SHP77 (cell line): ENCODE results near the gene ZNF628.
A peak's percentile ranks its signal among the peaks of the same experiment; 100 is the strongest.
"Not testable (repeated sequence)": the region's sequence is repeated elsewhere in the genome, so short reads cannot be mapped to it uniquely, and the experiment has no call there.

Experiments
- DNase-seq, 2 experiments: peaks; one replicate each; lab custom pipeline; 2025; lab: John Stamatoyannopoulos, UW

The ZNF628 gene

DNA sequence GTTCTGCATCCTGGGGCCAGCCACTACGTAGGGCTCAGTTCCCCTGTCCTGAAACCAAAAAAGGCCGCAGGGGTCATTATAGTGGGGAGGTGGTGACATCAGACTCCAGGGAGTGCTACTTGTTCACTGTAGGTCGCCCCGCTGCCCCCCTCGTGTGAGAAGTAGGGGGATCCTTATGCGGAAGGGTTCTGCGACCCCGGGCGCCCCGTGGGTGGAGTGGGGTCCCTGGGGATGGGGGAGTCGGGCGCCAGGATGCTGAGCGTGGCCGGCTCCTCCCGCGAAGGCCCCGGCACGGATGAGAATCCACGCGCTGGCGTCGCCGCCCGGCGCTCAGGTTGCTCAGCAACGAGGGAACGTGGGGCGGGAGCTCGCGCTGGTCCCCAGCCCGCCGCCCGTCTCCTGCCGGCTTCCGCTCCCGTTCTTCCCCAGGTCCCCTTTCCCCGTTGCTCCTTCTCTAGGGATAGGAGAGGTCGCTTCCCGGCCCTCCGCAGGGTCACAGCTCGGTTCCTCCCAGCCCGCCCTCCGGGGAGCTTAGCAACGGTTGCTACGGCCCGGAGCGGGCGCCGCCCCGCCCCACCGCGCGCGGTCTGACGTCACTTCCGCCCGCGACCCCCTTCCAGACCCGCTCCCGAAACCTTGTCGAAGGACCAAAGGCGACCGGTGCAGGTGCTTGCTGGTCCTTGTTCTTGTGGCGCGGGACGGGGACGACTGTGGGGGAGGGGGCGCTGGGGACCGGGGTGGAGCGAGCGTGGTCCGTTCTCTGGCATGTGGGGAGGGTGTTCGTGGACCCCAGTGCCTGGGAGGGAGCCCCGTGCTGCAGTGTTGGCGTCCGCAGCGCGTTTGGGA, 8.4 kb downstream of the ZNF628 start, which contains the start of gene NAT14:
Gene NAT14, plus strand, starts transcription at position 596 of the 846 bp plus-strand sequence. CDS start 521 bp downstream, outside the sequence.
- peak; percentile 44 to 61 for DNase-seq

DNA sequence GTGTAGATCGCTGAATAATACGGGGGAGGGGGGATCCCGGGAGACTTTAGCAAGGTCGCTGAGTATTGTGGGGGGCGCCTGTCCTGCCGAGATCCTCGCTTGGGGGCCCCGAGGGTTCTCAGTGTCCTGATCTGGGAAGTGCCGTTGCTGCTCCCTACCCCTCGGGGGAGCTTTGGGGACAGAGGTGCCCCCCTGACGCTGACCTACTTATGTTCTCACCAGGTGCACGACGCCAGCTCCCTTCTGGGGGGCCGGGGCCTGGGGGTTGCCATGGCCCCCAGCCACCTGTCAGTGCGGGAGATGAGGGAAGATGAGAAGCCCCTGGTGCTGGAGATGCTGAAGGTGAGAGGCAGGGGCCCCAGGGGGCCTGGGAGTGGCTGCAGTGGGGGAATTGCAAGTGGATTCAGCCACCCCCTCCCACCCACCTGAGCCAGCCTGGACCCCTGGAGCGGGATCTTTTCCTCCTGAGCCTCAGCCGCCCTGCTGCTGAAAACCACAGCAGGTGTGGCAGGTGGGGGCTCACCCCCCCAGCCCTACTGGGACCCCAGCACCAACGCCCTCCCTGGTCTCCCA, 9.1 kb downstream of the ZNF628 start:
- no peak for DNase-seq

DNA sequence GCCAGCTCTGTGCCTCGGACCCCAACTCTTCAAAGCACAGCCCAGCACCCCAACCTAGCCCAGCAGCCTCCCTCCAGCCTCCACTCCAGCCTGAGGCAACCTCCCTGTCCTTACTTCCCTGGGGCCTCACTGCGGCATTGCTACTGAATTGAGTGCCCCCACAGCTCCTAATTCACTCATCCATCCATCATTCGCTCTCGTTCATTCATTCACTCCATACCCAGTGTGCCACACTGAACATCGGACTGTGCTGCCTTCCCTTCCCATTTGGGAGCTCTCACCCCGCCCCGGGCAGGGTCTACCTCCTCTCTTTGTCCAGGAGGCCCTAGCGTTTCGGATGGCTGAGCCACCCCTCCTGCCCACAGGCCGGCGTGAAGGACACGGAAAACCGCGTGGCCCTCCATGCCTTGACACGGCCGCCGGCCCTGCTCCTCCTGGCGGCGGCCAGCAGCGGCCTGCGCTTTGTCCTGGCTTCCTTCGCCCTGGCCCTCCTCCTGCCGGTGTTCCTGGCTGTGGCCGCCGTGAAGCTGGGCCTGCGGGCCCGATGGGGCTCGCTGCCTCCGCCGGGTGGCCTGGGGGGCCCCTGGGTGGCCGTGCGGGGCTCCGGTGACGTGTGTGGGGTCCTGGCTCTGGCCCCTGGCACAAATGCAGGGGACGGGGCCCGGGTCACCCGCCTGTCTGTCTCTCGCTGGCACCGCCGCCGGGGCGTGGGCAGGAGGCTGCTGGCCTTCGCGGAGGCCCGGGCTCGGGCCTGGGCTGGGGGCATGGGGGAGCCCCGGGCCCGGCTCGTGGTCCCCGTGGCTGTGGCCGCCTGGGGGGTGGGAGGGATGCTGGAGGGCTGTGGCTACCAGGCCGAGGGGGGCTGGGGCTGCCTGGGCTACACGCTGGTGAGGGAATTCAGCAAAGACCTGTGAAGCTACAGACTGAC, 9.9 kb downstream of the ZNF628 start:
- DNase-seq = no peak

DNA sequence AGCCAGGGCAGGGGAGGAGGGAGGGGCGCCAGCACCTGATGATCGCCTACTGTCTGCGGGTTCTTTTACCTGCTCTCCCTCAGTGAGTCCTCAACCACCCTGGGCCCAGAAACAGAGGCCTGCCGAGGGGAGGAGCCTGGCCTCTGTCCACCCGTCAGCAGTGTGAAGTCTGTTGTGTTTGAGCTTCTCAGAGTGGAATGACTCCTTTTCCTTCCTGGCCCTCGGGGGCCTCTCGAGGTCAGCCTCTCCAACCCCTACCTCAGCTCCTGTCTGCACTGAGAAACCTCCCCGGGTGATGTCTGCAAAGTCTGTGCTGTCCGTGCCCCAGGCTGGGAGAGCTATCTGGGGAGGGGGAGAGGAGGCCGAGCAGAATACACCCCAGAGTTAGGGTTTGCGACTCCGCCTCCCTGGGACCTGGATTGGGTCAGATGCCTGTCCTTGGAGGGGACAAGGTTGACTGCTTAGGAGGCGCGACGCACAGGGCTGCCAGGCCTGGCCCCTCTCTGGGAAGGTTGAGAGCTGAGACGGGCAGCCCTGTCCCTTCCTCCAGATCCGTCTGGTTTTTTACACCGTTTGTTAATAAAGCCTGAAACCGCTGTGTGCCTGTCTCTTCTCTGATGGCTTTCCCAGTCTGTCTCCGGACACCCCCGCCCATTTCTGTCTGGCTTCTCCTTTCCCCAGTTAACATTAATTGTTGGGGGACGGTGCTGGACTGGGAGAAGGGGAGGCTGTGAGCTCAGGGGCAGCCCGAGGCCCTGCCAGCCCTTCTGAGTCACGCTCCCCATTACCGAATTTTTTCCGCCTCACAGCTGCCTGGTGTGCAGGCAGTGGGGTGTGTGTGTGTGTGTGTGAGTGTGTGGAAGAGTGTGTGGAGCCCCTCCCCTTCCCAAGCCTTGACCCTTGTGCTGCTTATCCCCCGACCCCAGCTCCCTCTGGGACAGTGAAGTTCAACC, 10.8 kb downstream of the ZNF628 start:
- no peak for DNase-seq

DNA sequence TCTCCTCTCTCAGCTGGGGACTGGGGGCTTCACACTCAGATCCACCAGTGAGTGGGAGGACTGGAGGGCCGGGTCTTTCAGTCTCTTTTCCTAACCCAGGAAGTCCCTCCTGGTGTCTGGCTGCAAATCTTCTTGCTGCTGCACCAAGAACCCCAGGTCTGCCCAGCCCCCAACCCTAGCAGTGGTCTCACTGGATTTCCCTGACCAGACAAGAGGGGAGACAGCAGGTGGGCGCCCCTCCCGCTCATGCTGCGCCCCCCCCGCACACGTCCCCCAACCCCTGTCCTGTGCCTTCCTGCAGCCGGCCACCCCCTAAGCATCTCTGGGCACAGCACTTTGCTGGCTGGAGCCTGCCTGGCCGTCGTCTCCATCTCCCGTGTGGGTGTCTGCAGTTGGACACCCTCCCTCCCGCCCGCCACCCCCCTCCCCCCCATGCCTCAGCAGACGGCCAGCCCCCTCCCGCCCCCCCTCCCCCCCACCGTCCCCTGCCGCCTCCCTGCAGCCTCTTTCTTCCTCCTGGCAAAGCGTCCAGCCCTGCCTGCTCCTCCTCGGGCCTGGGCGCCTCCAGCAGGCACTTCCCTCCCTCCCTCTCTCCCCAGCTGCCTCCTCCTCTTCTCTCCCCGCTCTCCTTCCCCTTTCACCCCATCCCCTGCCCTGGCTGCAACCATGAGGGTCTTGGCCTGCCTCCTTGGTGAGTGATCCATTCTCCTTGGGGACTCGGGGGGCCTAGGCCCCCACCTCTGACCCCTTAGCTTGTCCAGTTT, 11.7 kb downstream of the ZNF628 start, which contains the start of gene SSC5D:
Gene SSC5D, plus strand, starts transcription at position 513 of the 764 bp plus-strand sequence. Its CDS starts 154 bp downstream, at position 667.
- no peak for DNase-seq

DNA sequence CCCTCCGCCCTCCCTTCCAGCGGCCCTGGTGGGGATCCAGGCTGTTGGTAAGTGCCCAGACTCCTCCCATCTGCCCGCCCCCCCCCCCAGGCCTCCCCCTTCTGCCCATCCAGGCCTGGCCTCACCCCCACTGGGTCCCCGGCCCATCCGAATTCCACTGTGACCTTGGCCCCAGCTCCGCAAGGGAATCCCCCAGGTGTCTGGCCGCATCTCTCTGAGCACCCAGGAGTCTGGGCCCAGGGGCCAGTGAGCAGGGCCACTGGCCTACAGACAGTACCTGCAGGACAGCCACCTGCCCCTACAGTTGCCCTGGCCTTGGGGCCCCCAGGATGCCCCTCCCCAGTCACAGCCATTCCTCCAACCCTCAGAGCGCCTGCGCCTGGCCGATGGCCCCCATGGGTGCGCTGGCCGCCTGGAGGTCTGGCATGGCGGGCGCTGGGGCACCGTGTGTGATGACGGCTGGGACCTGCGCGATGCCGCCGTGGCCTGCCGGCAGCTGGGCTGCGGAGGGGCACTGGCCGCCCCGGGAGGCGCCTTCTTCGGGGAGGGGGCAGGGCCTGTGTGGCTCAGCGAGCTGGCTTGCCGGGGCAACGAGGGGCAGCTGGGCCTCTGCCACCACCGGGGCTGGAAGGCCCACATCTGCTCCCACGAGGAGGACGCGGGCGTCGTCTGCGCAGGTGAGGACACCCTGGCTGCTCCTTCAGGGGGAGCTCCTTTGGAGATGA, 12.7 kb downstream of the ZNF628 start:
- no peak for DNase-seq

DNA sequence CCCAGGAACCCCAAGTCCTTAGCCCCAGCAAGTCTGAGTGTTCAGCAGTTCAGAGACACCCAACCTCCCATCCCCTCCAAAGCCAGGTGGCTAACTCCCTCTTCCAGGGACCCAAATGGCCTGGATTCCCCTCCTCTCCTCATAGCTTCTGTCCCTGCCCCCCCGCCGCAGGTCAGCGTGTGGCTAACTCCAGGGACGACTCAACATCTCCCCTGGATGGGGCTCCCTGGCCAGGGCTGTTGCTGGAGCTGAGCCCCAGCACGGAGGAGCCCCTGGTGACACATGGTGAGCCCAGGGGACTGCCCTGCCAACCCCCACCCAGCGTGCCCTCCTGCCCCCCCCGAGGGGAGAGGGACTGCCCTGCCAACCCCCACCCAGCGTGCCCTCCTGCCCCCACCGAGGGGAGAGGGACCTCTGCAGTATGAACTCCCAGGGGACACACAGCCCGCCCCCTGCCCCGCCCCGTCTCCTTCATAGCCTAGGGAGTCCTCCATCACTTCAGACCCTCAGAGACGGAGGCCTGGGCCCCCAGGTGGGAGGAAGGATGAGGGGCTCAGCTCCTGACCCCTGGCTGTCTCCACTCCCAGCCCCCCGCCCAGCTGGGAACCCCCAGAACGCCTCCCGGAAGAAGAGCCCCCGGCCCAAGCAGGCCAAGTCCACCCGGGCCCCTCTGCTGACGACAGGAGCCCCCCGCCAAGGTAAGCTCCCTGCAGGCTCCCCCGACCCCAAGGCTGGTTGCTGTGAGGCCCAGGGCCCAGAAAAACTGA, 13.5 kb downstream of the ZNF628 start:
- no peak for DNase-seq

DNA sequence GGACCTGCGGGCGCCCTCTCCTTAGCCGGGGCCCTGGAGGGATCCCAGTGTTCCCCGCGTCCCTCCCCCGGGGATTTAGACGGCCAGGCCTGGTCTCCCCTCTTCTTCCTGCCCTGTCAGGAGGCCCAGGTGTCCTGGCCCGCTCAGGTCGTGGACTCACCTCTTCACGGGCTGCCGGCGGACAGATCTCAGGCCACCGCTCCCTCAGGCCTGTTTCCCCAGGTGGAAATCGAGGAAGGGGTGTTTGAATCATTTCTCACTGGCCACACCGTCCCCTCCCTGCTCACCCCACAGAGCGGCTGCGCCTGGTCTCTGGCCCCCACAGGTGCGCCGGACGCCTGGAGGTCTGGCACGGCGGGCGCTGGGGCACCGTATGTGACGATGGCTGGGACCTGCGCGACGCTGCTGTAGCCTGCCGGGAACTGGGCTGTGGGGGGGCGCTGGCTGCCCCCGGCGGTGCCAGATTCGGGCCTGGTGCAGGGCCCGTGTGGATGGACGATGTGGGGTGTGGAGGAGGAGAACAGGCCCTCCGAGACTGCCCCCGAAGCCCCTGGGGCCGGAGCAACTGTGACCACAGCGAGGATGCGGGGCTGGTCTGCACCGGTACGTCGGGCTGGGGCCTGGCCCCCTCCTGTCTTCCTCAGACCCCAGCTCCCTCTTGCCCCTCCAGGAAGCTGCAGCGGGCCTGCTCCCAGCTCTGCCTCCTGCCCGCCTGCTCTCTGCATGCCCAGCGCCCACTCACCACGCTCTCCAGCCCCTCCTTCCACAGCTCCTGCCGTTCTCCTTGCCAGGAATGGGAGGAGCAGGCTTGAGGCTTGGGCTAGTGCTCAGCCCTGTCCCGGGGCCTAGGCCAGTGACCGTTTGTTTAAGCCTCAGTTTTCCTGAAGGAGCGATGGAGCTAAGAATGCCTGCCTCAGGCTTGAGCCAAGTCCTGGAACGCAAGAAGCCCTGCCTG, 14.3 kb downstream of the ZNF628 start:
- no peak for DNase-seq

DNA sequence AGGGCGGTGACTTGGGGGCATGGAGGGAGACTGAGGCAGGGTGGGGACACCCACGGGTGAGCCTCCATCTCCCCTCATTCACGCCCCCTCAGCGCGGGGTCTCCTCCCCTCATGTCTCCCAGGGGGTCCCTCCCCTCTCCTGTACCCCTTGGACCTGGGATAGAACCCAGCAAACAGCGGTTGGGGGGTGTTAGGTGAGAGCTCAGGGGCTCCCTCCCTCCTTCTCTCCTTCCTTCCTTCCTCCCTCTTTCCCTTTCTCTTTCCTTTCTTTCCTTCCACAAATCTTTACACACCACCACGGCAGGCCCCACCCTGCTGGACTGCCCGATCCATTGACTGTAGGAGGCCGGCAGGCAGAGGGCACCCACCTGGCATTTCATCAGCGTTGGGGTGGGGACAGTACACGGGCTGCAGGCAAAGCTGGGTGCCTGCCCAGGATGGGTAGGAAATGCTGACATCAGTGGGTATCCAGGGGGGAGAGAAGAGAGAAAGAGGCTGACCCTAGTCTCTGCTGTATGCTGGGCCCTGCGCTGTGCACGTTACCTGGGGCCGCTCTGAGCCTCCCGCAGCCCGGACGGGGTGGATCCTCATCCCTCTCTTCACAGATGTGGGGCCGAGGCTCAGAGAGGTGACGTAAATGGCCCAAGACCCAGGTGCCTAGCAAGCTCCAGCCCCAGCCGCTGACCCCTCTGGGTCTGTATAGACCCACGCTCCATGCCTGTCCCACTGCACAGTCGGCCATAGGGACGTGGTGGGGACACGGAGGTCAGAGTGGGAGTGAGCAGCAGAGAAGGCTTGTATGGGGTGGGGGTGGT, 15.3 kb downstream of the ZNF628 start:
- DNase-seq = peak in 1 of 2 experiments; percentile 28

DNA sequence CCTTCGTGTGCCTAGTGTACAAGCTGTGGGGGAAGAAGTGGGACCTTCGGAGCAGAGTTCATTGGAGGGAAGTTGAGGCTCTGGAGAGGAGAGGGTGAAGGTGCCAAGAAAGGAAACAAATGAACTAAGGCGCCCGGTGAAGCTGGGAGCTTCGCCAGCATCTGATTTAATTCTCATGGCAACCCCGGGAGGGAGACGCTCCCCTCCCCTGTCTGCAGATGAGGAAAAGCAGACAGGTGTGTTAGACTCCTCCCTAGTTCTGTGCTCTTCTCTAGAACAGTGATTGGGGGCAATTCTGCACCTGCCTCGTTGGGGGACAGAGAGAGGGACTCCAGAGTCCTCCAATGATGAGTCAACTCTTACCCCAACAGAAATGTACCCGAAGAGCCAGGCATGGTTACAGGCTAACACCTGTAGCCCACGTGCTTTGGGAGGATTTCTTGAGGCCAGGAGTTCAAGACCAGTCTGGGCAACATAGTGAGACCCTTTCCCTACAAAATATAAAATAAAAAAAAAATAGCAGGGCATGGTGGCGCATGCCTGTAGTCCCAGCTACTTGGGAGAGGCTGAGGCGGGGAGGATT, 16.0 kb downstream of the ZNF628 start:
- no peak for DNase-seq

DNA sequence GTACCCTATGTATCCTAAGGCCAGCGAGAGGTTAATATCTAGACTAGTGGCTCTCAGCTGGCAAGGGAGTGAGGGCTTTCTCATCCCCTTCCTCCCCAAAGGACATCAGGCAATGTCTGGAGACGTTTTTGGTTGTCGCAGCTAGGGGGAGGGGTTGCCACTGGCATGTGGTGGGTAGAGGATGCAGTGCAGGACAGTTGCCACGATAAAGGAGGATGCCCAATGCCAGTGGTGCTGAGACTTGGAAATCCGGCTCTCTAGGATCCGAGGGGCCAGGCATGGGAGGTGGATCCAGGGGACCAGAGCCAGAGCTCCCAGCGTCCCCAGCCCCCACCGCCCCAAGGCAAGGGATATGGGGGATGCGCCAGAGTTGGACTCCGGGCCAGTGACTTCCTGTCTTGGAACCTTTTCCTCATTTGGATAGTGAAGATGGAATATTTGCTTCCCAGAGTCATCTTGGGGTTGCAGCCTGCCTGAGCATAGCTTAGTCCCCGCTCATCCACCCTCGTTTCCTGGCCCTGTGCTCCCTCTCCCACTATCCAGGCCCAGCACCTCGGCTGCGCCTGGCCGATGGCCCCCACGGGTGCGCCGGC, 16.7 kb downstream of the ZNF628 start:
- no peak for DNase-seq

DNA sequence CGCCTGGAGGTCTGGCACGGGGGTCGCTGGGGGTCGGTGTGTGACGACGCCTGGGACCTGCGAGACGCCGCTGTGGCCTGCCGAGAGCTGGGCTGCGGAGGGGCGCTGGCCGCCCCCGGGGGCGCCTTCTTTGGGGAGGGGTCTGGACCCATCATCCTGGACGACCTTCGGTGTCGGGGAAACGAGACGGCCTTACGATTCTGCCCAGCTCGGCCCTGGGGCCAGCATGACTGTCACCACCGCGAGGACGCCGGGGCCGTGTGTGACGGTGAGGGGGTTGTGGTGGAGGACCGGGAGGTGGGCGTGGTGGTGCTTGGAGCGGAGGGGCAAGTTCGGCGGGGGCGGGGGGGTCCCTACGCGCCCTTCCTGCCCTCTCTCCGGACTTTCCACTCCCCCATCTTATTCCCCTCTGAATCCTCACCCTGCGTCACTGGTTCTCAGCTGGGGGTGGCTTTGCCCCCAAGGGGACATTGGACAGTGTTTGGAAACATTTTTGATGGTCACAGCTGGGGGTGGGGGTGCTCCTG, 17.3 kb downstream of the ZNF628 start:
- DNase-seq = no peak

DNA sequence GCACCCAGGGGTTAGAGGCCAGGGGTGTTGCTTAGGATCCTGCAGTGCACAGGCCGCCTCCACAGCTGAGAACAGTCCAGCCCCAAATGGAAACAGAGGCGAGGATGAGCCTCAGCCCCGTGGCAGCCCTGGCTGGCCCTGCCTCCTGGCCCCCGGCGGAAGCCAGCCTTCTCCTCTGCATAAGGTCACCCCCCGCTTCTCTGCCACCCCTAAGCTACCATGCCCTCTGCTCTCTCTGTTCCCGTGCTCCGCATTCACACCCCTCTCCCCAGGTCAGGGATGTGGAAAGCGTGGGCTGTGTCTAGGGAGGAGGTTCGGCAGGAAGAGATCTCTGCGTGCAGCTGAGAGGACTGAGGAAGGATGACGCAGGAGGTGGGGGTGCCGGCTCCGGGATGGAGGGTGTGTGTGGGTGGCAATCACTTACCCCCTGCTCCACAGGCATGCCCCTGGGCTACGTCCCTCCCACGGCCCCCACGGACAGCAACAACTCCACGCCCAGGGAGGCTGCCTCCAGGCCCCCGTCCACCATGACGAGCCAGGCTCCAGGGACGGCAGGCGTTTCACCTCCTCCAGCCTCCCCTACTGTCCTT, 17.9 kb downstream of the ZNF628 start:
- no peak for DNase-seq

DNA sequence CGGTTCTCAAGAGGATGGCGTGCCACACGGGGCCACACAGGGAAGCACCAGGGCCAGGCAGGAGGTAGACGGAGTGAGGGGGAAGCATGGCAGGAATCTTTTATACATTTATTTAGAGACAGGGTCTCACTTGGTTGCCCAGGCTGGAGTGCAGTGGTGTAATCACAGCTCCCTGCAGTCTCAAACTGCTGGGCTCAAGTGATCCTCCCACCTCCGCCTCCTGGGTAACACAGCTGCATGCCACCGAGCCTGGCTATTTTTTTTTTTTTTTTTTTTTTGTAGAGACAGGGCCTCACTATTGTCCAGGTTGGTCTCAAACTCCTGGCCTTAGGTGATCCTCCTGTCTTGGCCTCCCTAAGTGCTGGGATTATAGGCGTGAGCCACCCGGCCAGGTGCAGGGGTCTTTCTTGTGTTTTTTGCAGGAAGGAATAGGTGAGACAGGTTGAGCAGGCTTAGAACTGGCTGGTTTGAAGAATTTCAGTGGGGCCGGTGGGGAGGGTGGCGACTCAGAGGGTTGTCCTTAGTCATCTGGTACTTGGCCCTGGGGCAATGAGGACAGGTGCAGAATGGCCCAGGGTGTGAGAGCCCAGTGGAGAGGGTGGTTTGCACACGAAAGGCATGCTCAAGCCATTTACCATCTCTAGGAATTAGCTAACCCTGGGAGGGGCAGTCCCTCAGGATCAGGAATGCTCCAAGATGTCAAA, 19.4 kb downstream of the ZNF628 start:
- no peak for DNase-seq

DNA sequence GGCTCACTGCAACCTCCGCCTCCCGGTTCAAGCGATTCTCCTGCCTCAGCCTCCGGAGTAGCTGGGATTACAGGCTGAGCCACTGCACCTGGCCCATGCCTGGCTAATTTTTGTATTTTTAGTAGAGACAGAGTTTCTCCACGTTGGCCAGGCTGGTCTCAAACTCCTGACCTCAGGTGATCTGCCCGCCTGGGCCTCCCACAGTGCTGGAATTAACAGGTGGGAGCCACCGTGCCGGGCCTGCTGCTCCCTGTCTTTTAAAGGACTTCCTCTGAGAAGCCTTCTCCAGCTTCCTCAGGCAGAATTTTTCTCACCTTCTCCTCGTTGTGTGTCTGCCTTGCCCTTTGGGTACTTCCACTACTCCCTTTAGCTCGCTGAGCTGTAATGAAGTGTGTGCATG, 20.4 kb downstream of the ZNF628 start:
- not testable (repeated sequence) for DNase-seq
